HEK293 (cell line): ENCODE results near the gene ADAMTS2.
"Not testable (repeated sequence)": the region's sequence is repeated elsewhere in the genome, so short reads cannot be mapped to it uniquely, and the experiment has no call there.

ENCODE experiments used
- CTCF ChIA-PET: fragments of 350-600 bp; formaldehyde crosslinking; extraction: SDS; loops from one replicate; lab custom pipeline; 2021; ENCODE audit warnings: antibody characterized with exemption; lab: Yijun Ruan, JAX
- POLR2A ChIA-PET: fragments of 300-600 bp; formaldehyde crosslinking; extraction: SDS; loops from one replicate; lab custom pipeline; 2020; ENCODE audit warnings: antibody characterized with exemption, inconsistent platforms; lab: Yijun Ruan, JAX
- H3K27ac ChIP-seq: fragments of 200-500 bp; sonication (Bioruptor generic); 2 replicates; pipeline ENCODE4 v1.5.1; 2014; ENCODE audit warnings: low read depth, low read length, control low read depth, inconsistent platforms; ENCODE audit errors: extremely low read depth
- H3K36me3 ChIP-seq, 2 experiments: fragments of 200-500 bp in 1 of 2; sonication (Bioruptor generic) in 1 of 2; 1 replicate in 1 of 2; 2 replicates in 1 of 2; pipeline ENCODE4 v1.5.1; 2014 to 2017; ENCODE audit warnings: inconsistent platforms in 2 of 2, low read length in 2 of 2; ENCODE audit not compliant: control insufficient read depth in 2 of 2, insufficient read depth in 1 of 2
- H3K4me1 ChIP-seq: fragments of 200-500 bp; sonication (Bioruptor generic); 2 replicates; pipeline ENCODE4 v1.5.1; 2014; ENCODE audit warnings: mild to moderate bottlenecking, low read length, inconsistent platforms; ENCODE audit not compliant: control insufficient read depth, insufficient read depth
- H3K4me3 ChIP-seq: 2 replicates; pipeline ENCODE4 v1.5.1; 2011; ENCODE audit warnings: low read depth, mild to moderate bottlenecking, control low read depth, low read length, moderate library complexity
- H3K9me3 ChIP-seq: fragments of 200-500 bp; sonication (Bioruptor generic); 2 replicates; pipeline ENCODE4 v1.5.1; 2014; ENCODE audit warnings: low read depth, low read length, inconsistent platforms; ENCODE audit not compliant: control insufficient read depth, insufficient read depth
- BCL11B ChIP-seq: fragments of 450-650 bp; formaldehyde crosslinking; IDR thresholded peaks from 2 replicates; pipeline ENCODE4 v1.5.1; 2016; ENCODE audit warnings: low read depth, missing biosample characterization, missing genetic modification characterization
- PBX3 ChIP-seq: sonication (generic); formaldehyde crosslinking; IDR thresholded peaks from 2 replicates; pipeline ENCODE4 v1.8.1; 2022; ENCODE audit warnings: mild to moderate bottlenecking, moderate library complexity, missing genetic modification reagents
- PRDM4 ChIP-seq: fragments of 450-650 bp; formaldehyde crosslinking; IDR thresholded peaks from 2 replicates; pipeline ENCODE4 v1.5.1; 2017; ENCODE audit warnings: missing biosample characterization, missing genetic modification characterization
- PRDM6 ChIP-seq: fragments of 450-650 bp; formaldehyde crosslinking; IDR thresholded peaks from 2 replicates; pipeline ENCODE4 v1.5.1; 2017; ENCODE audit warnings: missing biosample characterization, missing genetic modification characterization
- ZBTB1 ChIP-seq: fragments of 450-650 bp; formaldehyde crosslinking; IDR thresholded peaks from 2 replicates; pipeline ENCODE4 v1.5.1; 2016; ENCODE audit warnings: missing biosample characterization, missing genetic modification characterization
- ZNF146 ChIP-seq: fragments of 450-650 bp; formaldehyde crosslinking; IDR thresholded peaks from 2 replicates; pipeline ENCODE4 v1.5.1; 2016; ENCODE audit warnings: missing biosample characterization, missing genetic modification characterization
- ZNF174 ChIP-seq: fragments of 450-650 bp; formaldehyde crosslinking; IDR thresholded peaks from 2 replicates; pipeline ENCODE4 v1.5.0; 2017; ENCODE audit warnings: missing biosample characterization, mild to moderate bottlenecking, missing genetic modification characterization
- ZNF239 ChIP-seq: fragments of 450-650 bp; formaldehyde crosslinking; IDR thresholded peaks from 2 replicates; pipeline ENCODE4 v1.5.1; 2016; ENCODE audit warnings: missing biosample characterization, missing genetic modification characterization
- ZNF529 ChIP-seq: fragments of 450-650 bp; formaldehyde crosslinking; IDR thresholded peaks from 2 replicates; pipeline ENCODE4 v1.5.1; 2017; ENCODE audit warnings: missing genetic modification characterization, missing biosample characterization; ENCODE audit not compliant: insufficient replicate concordance
- ZNF555 ChIP-seq: fragments of 450-650 bp; formaldehyde crosslinking; conservative IDR thresholded peaks from 2 replicates; pipeline ENCODE4 v1.5.1; 2017; ENCODE audit warnings: missing biosample characterization, mild to moderate bottlenecking, missing genetic modification characterization, inconsistent platforms
- ZNF561 ChIP-seq: fragments of 450-650 bp; IDR thresholded peaks from 2 replicates; pipeline ENCODE4 v1.5.1; 2018; ENCODE audit warnings: missing biosample characterization, missing genetic modification characterization, borderline replicate concordance
- ZNF843 ChIP-seq: fragments of 450-650 bp; formaldehyde crosslinking; IDR thresholded peaks from 2 replicates; pipeline ENCODE4 v1.5.1; 2016; ENCODE audit warnings: missing biosample characterization, missing genetic modification characterization

The ADAMTS2 gene

GRCh38 chr5:179111267-179112207, 233.7 kb downstream of the ADAMTS2 start:
- TF ChIP-seq ZBTB1 (no peak), ZNF146 (no peak), ZNF561 (tag by site-specific recombination) (no peak), PRDM6 (tag by site-specific recombination) (no peak), ZNF843 (tag by site-specific recombination) (no peak), ZNF174 (tag by site-specific recombination) (no peak), ZNF555 (tag by site-specific recombination) (no peak), ZNF239 (tag by site-specific recombination) (no peak), PRDM4 (tag by site-specific recombination) (no peak), ZNF529 (tag by site-specific recombination) (no peak), PBX3 (no peak)
- no peaks in the 10 kb centered on the region for H3K9me3 ChIP-seq
- POLR2A ChIA-PET = no interaction called here

GRCh38 chr5:179110528-179110927, 234.7 kb downstream of the ADAMTS2 start:
- CTCF ChIA-PET = no interaction called here
- no peak overlapping the region for H3K4me3 ChIP-seq
- H3K4me1 ChIP-seq = no peaks in the 10 kb centered on the region
- no peaks in the 10 kb centered on the region for H3K9me3 ChIP-seq
- no peak for TF ChIP-seq BCL11B (tag by site-specific recombination)
- H3K36me3 ChIP-seq = no peaks in the 10 kb centered on the region
- POLR2A ChIA-PET = no interaction called here
- no peak overlapping the region for H3K27ac ChIP-seq

More at GRCh38 chr5:179111267-179112207, 233.7 kb downstream of the ADAMTS2 start:
- no peak overlapping the region for H3K27ac ChIP-seq
- H3K4me3 ChIP-seq = no peak overlapping the region
- H3K36me3 ChIP-seq = no peaks in the 10 kb centered on the region
- no peaks in the 10 kb centered on the region for H3K4me1 ChIP-seq
- CTCF ChIA-PET = interaction anchor here (0.6 kb wide), 1 partner anchor 324 kb away, joined by 5 read pairs; no protein-coding TSS in a partner anchor

GRCh38 chr5:179101282-179101681, 244.0 kb downstream of the ADAMTS2 start:
- CTCF ChIA-PET, POLR2A ChIA-PET, H3K9me3 ChIP-seq, H3K36me3 ChIP-seq, H3K27ac ChIP-seq, H3K4me3 ChIP-seq, H3K4me1 ChIP-seq: not testable (repeated sequence)
